H9 (cell line): ENCODE results near the gene NFILZ. TPM values are rescaled to one million over a fixed set of nuclear protein-coding genes. Genes with fewer than 3 reads are reported as not detected.

ENCODE experiments used
- DNase-seq: peaks from one replicate; pipeline ENCODE4 v3.0.0-alpha.2; 2017
- H2AFZ ChIP-seq: one replicate; pipeline ENCODE4 v1.6.1; 2013; ENCODE audit warnings: mild to moderate bottlenecking, low read length, control low read depth, moderate library complexity
- H2AK5ac ChIP-seq: 2 replicates; pipeline ENCODE4 v1.6.1; 2013; ENCODE audit warnings: low read length, control low read depth, mixed read lengths; ENCODE audit not compliant: insufficient read length
- H2BK120ac ChIP-seq: one replicate; pipeline ENCODE4 v1.6.1; 2013; ENCODE audit warnings: low read depth, mild to moderate bottlenecking, low read length, control low read depth, inconsistent platforms; ENCODE audit not compliant: poor library complexity, severe bottlenecking
- H2BK12ac ChIP-seq: 2 replicates; pipeline ENCODE4 v1.6.1; 2013; ENCODE audit warnings: low read length, control low read depth, mixed read lengths, low read depth; ENCODE audit not compliant: insufficient read length
- H2BK15ac ChIP-seq: 2 replicates; pipeline ENCODE4 v1.6.1; 2013; ENCODE audit warnings: low read depth, low read length, control low read depth
- H2BK20ac ChIP-seq: one replicate; pipeline ENCODE4 v1.6.1; 2013; ENCODE audit warnings: low read depth, mild to moderate bottlenecking, low read length, control low read depth, inconsistent platforms; ENCODE audit not compliant: poor library complexity, severe bottlenecking
- H2BK5ac ChIP-seq: 2 replicates; pipeline ENCODE4 v1.6.1; 2013; ENCODE audit warnings: low read length, control low read depth, mixed read lengths; ENCODE audit not compliant: insufficient read length
- H3K14ac ChIP-seq: 2 replicates; pipeline ENCODE4 v1.6.1; 2013; ENCODE audit warnings: low read length, control low read depth; ENCODE audit not compliant: insufficient read depth
- H3K18ac ChIP-seq: 2 replicates; pipeline ENCODE4 v1.6.1; 2013; ENCODE audit warnings: low read depth, mild to moderate bottlenecking, mixed read lengths, low read length, control low read depth; ENCODE audit not compliant: insufficient read length
- H3K23ac ChIP-seq: 2 replicates; pipeline ENCODE4 v1.6.1; 2013; ENCODE audit warnings: low read length, control low read depth, mixed read lengths, low read depth; ENCODE audit not compliant: insufficient read length
- H3K23me2 ChIP-seq: 2 replicates; pipeline ENCODE4 v1.6.1; 2013; ENCODE audit warnings: low read depth, mild to moderate bottlenecking, mixed read lengths, low read length, control low read depth; ENCODE audit not compliant: insufficient read length, poor library complexity, severe bottlenecking
- H3K27ac ChIP-seq: 2 replicates; pipeline ENCODE4 v1.5.1; 2013; ENCODE audit warnings: low read length, control low read depth, mixed read lengths, low read depth; ENCODE audit not compliant: insufficient read length
- H3K27me3 ChIP-seq: 2 replicates; pipeline ENCODE4 v1.6.1; 2013; ENCODE audit warnings: low read length, control low read depth, inconsistent platforms; ENCODE audit not compliant: insufficient read depth
- H3K4ac ChIP-seq: 2 replicates; pipeline ENCODE4 v1.6.1; 2013; ENCODE audit warnings: low read depth, mild to moderate bottlenecking, control low read depth, inconsistent platforms, low read length, moderate library complexity
- H3K4me1 ChIP-seq: 2 replicates; pipeline ENCODE4 v1.6.1; 2013; ENCODE audit warnings: low read length, control low read depth, inconsistent platforms; ENCODE audit not compliant: insufficient read depth
- H3K4me2 ChIP-seq: 2 replicates; pipeline ENCODE4 v1.6.1; 2013; ENCODE audit warnings: low read length, control low read depth, mixed read lengths; ENCODE audit not compliant: insufficient read length, insufficient read depth
- H3K56ac ChIP-seq: 2 replicates; pipeline ENCODE4 v1.6.1; 2013; ENCODE audit warnings: low read depth, mild to moderate bottlenecking, mixed read lengths, low read length, control low read depth; ENCODE audit not compliant: insufficient read length
- H3K79me1 ChIP-seq: 2 replicates; pipeline ENCODE4 v1.6.1; 2013; ENCODE audit warnings: low read depth, mild to moderate bottlenecking, moderate library complexity, low read length, control low read depth, inconsistent platforms; ENCODE audit not compliant: insufficient read depth, poor library complexity, severe bottlenecking
- H3K79me2 ChIP-seq: 2 replicates; pipeline ENCODE4 v1.6.1; 2013; ENCODE audit warnings: low read length, control low read depth, inconsistent platforms; ENCODE audit not compliant: insufficient read depth
- H3K9ac ChIP-seq: 2 replicates; pipeline ENCODE4 v1.6.1; 2013; ENCODE audit warnings: low read length, control low read depth, mixed read lengths; ENCODE audit not compliant: insufficient read length; ENCODE audit errors: extremely low read depth
- H3K9me3 ChIP-seq: one replicate; pipeline ENCODE4 v1.6.1; 2013; ENCODE audit warnings: low read depth, low read length, inconsistent platforms; ENCODE audit not compliant: control insufficient read depth
- H3T11ph ChIP-seq: one replicate; pipeline ENCODE4 v1.6.1; 2013; ENCODE audit warnings: mild to moderate bottlenecking, low read length, control low read depth, inconsistent platforms
- H4K20me1 ChIP-seq: one replicate; pipeline ENCODE4 v1.6.1; 2013; ENCODE audit not compliant: control insufficient read depth, insufficient read length, insufficient read depth
- H4K5ac ChIP-seq: 2 replicates; pipeline ENCODE4 v1.6.1; 2013; ENCODE audit warnings: low read depth, mild to moderate bottlenecking, mixed read lengths, low read length, control low read depth; ENCODE audit not compliant: insufficient read length
- H4K8ac ChIP-seq: replicated peaks from 2 replicates; pipeline ENCODE4 v1.6.1; 2013; ENCODE audit warnings: low read length, control low read depth, mixed read lengths, low read depth; ENCODE audit not compliant: insufficient read length
- H4K91ac ChIP-seq: 2 replicates; pipeline ENCODE4 v1.6.1; 2013; ENCODE audit warnings: low read depth, mild to moderate bottlenecking, moderate library complexity, mixed read lengths, low read length, control low read depth; ENCODE audit not compliant: insufficient read length
- H3K27ac Mint-ChIP-seq, 3 experiments: 2 replicates in 2 of 3; 3 replicates in 1 of 3; pipeline ENCODE4 v1.8.0; 2020 to 2021; ENCODE audit warnings: mixed read lengths in 3 of 3, mild to moderate bottlenecking in 1 of 3, moderate library complexity in 1 of 3
- H3K27me3 Mint-ChIP-seq: 2 replicates; pipeline ENCODE4 v1.8.0; 2021; ENCODE audit warnings: low read depth, mild to moderate bottlenecking, moderate library complexity, mixed read lengths
- H3K36me3 Mint-ChIP-seq, 3 experiments: 2 replicates in 2 of 3; 3 replicates in 1 of 3; pipeline ENCODE4 v1.8.0; 2020 to 2021; ENCODE audit warnings: low read depth in 3 of 3, mixed read lengths in 3 of 3; ENCODE audit not compliant: insufficient read depth in 1 of 3
- H3K4me1 Mint-ChIP-seq, 2 experiments: 2 replicates each; pipeline ENCODE4 v1.8.0; 2020; ENCODE audit warnings: mixed read lengths in 2 of 2
- H3K4me3 Mint-ChIP-seq, 2 experiments: 2 replicates in 1 of 2; 3 replicates in 1 of 2; pipeline ENCODE4 v1.8.0; 2020 to 2021; ENCODE audit warnings: mild to moderate bottlenecking in 2 of 2, mixed read lengths in 2 of 2, moderate library complexity in 1 of 2
- H3K9me3 Mint-ChIP-seq, 2 experiments: 2 replicates in 1 of 2; 3 replicates in 1 of 2; pipeline ENCODE4 v1.8.0; 2020; ENCODE audit warnings: mild to moderate bottlenecking in 2 of 2, mixed read lengths in 2 of 2, moderate library complexity in 1 of 2
- CTCF ChIP-seq: fragments of 200-600 bp; sonication (generic); conservative IDR thresholded peaks from 3 replicates; pipeline ENCODE4 v1.8.0; 2021; ENCODE audit warnings: antibody characterized with exemption, mild to moderate bottlenecking
- WGBS: extraction: QIAGEN DNeasy Blood & Tissue Kit; methylation state at CpG from one replicate; pipeline ENCODE4 v1.1.7; 2013; ENCODE audit warnings: missing lambda C conversion rate, low lambda C conversion rate, mixed read lengths; ENCODE audit not compliant: insufficient read length; ENCODE audit errors: extremely low coverage; 5-methylcytosine and 5-hydroxymethylcytosine counted together
- total RNA-seq: library from RNA; stranded (reverse); gene quantifications from 2 replicates; pipeline ENCODE4 v1.2.1, GENCODE V29; 2021

NFILZ gene
- total RNA-seq, 1 experiment from 2014 or later, result not detected

DNA sequence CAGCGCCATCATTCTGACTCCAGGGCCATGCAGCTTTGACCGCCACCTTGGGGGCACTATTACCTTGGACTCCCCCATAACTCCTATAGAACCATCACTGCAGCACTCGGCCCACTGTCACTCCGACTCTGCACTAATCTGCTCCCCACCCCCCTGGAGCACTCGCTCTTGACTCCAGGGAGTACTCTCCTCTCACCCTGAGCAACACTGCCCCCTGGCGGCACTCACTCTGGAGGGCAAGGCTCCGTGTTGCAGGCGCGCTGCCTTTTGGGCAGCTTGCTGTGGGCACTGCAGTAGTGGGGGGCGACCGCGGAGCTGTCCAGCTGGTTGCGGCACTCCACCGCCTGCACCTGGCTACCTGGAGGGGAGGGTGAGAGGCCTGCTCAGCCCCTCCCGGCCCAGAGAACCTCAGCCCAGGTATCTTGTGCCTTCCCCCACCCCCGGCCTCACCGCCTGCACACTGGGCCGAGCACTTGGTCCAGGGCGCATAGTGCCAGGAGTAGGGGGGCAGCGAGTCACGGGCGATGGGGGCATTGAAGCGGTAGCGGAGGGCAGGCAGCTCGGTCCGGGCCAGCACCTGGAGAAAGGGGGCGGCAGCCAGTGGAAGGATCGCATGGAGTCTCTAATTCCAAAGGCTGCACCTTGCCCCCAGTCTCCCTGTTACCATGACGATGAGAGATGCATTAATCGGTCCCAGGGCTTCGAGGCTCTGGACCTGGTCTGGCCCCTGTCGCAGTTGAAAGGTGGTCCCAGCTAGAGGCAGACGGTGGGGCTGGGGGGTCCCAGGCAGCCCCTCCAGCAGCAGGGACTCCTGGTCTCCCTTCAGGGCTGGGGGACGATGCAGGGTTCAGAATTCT, 44.3 kb upstream of the NFILZ start:
- Mint-ChIP-seq H3K27me3 (peaks cover 39% of the 10 kb centered on the region), H3K36me3 (no peaks in the 10 kb centered on the region), H3K27ac (no peak overlapping the region), H3K4me1 (peaks cover 2 to 13% of the 10 kb centered on the region in 2 experiments), H3K9me3 (no peaks in the 10 kb centered on the region), H3K4me3 (no peak overlapping the region; a peak in 1 of 5 replicates)
- H3K4ac ChIP-seq, result no peak overlapping the region
- H3K23me2 ChIP-seq, result no peaks in the 10 kb centered on the region
- no peak overlapping the region for H3K18ac ChIP-seq
- H3K79me1 ChIP-seq, result no peaks in the 10 kb centered on the region
- no CpG with 5 or more reads among the region's 34 CpGs for WGBS
- no peak overlapping the region for H3K9ac ChIP-seq
- H3K27me3 ChIP-seq, result no peaks in the 10 kb centered on the region; the same call in 1 of the 2 replicates
- H3K14ac ChIP-seq, result no peak overlapping the region; the same call in 1 of the 2 replicates
- H2BK120ac ChIP-seq, result no peak overlapping the region
- peak; percentile 94 for TF ChIP-seq CTCF
- no peak overlapping the region for H4K91ac ChIP-seq
- H4K8ac ChIP-seq, result no peak overlapping the region
- H4K5ac ChIP-seq, result no peak overlapping the region
- H3T11ph ChIP-seq, result no peak overlapping the region
- no peaks in the 10 kb centered on the region for H3K79me2 ChIP-seq
- no peak overlapping the region for H2AFZ ChIP-seq
- no peak overlapping the region for H3K23ac ChIP-seq
- no peak overlapping the region for H2BK15ac ChIP-seq
- H2BK20ac ChIP-seq, result no peak overlapping the region
- peak; percentile 93 for DNase-seq
- H2BK5ac ChIP-seq, result no peak overlapping the region
- H3K27ac ChIP-seq, result no peak overlapping the region
- H2AK5ac ChIP-seq, result no peak overlapping the region
- no peak overlapping the region for H3K4me2 ChIP-seq
- H4K20me1 ChIP-seq, result no peaks in the 10 kb centered on the region
- H3K56ac ChIP-seq, result no peak overlapping the region
- H2BK12ac ChIP-seq, result no peak overlapping the region
- H3K9me3 ChIP-seq, result no peaks in the 10 kb centered on the region
- H3K4me1 ChIP-seq, result no peaks in the 10 kb centered on the region
